Thyroid gland (tissue), 4 donors: ENCODE results near the gene MAP3K12.

Experiments used
- CTCF ChIP-seq, 6 experiments: fragments of 200-600 bp in 3 of 6; fragments of 450-650 bp in 3 of 6; sonication (generic) in 3 of 6; IDR thresholded peaks; one replicate each; pipeline ENCODE4 v1.5.1; 2016 to 2019; ENCODE audit warnings: antibody characterized with exemption in 6 of 6, mild to moderate bottlenecking in 2 of 6, inconsistent platforms in 1 of 6, moderate library complexity in 1 of 6
- POLR2A ChIP-seq, 2 donors: fragments of 450-650 bp; IDR thresholded peaks; one replicate each; pipeline ENCODE4 v1.6.1; 2017; ENCODE audit warnings: antibody characterized with exemption in 2 of 2, mild to moderate bottlenecking in 2 of 2, moderate library complexity in 1 of 2

GRCh38 chr12:53524476-53524875, 25.2 kb upstream of the MAP3K12 start:
- TF ChIP-seq POLR2A (IDR thresholded peaks at IDR 0.05) (no peak), CTCF (IDR thresholded peaks at IDR 0.05) (no peak)
